ENCODE data around the gene BPIFA3. TPM values are rescaled to one million over a fixed set of nuclear protein-coding genes. Genes with fewer than 3 reads are reported as not detected.

BPIFA3 gene
- not detected for total RNA-seq

GRCh38 chr20:33217052-33217451, at the start of gene BPIFA3:
BPIFA3 (plus strand) TSS chr20:33217352; CDS start chr20:33217537, 185 bp downstream.

GRCh38 chr20:33167859-33168258, 49.3 kb upstream of the BPIFA3 start, which contains the start of gene BPIFA2:
BPIFA2 (plus strand) TSS chr20:33168159; CDS start chr20:33169146, 987 bp downstream.

GRCh38 chr20:33235696-33236095, 18.5 kb downstream of the BPIFA3 start, which contains the start of gene BPIFA1:
BPIFA1 (plus strand) TSS chr20:33235996; CDS start chr20:33237712, 1,716 bp downstream.

Other genes with a start within 250 kb of the BPIFA3 start
- gene SUN5, start 212.9 kb upstream of the BPIFA3 start, total RNA-seq, result not detected
- not detected for gene BPIFB2, start 209.6 kb upstream of the BPIFA3 start, total RNA-seq
- gene BPIFB6, start 185.7 kb upstream of the BPIFA3 start, total RNA-seq, result not detected
- not detected for gene BPIFB3, start 163.4 kb upstream of the BPIFA3 start, total RNA-seq
- not detected for gene BPIFB4, start 137.7 kb upstream of the BPIFA3 start, total RNA-seq
- gene BPIFA2, start 49.2 kb upstream of the BPIFA3 start, total RNA-seq, result not detected
- gene BPIFA1, start 18.6 kb downstream of the BPIFA3 start, total RNA-seq, result not detected
- gene BPIFB1, start 65.9 kb downstream of the BPIFA3 start, total RNA-seq, result not detected
- 39.0 TPM for gene CDK5RAP1, start 184.2 kb downstream of the BPIFA3 start, total RNA-seq
- gene SNTA1, start 226.4 kb downstream of the BPIFA3 start, total RNA-seq, result 22.1 TPM